Activated T-cell treated with anti-CD3 and anti-CD28 coated beads, Interleukin-2, amount 50 U/mL, for 4 hours (primary cell): ENCODE measurements around the gene CCDC85C. TPM values are rescaled to one million over a fixed set of nuclear protein-coding genes. Genes with fewer than 3 reads are reported as not detected.

Experiments used
- ATAC-seq, 2 donors: fragments of 200-7000 bp; cut with Tn5 transposase; one replicate each; pipeline ENCODE4 v1.10.0; 2021
- DNase-seq: peaks from one replicate; pipeline ENCODE4 v3.0.0-alpha.2; 2020
- H3K27me3 Mint-ChIP-seq: one replicate; pipeline ENCODE4 v1.8.0; 2021; ENCODE audit warnings: low read depth, mixed read lengths
- H3K36me3 Mint-ChIP-seq: one replicate; pipeline ENCODE4 v1.8.0; 2022; ENCODE audit warnings: mixed read lengths; ENCODE audit not compliant: insufficient read depth
- H3K4me1 Mint-ChIP-seq: one replicate; pipeline ENCODE4 v1.8.0; 2021; ENCODE audit warnings: low read depth, mixed read lengths
- H3K4me3 Mint-ChIP-seq: one replicate; pipeline ENCODE4 v1.8.0; 2021; ENCODE audit warnings: mild to moderate bottlenecking, moderate library complexity, mixed read lengths
- H3K9me3 Mint-ChIP-seq: one replicate; pipeline ENCODE4 v1.8.0; 2021; ENCODE audit warnings: mixed read lengths
- total RNA-seq, 3 donors: library from RNA; stranded (reverse); gene quantifications; one replicate each; pipeline ENCODE4 v1.2.1, GENCODE V29; 2021

CCDC85C gene
- total RNA-seq, 3 donors from 2014 or later, result 3.8 to 11.1 (median 3.8) TPM

DNA sequence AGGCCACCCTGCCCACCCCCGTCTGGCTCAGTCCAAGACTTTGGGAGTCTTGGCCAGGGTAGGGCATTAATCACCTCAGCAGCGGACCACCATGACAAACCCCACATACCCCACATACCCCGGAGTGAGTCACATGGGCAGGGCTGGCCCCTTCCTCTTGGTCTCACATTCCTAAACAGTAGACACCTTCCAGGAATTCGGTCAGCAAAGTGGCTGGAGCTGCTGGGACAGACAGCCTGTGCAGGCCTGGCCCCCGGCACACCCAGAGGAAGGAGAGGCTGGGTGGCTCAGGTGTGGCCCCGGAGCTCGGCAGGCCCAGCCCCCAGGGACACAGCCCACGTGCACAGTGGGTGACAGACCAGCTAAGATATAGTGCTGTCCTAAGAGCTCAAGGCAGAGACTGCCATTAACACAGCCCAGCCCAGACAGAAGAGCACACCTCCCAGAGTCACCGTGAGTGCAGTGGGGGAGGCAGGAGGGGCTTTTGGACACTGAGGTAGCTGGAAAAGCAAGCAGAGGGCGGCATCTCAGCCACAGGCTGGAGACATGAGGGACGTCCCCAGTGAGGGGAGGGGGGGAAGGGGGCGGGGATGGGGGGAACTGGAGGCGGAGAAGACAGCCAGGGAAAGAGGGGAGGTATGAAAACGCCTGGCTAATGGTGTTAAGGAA, 24.0 kb downstream of the CCDC85C start:
- ATAC-seq, result no peak

DNA sequence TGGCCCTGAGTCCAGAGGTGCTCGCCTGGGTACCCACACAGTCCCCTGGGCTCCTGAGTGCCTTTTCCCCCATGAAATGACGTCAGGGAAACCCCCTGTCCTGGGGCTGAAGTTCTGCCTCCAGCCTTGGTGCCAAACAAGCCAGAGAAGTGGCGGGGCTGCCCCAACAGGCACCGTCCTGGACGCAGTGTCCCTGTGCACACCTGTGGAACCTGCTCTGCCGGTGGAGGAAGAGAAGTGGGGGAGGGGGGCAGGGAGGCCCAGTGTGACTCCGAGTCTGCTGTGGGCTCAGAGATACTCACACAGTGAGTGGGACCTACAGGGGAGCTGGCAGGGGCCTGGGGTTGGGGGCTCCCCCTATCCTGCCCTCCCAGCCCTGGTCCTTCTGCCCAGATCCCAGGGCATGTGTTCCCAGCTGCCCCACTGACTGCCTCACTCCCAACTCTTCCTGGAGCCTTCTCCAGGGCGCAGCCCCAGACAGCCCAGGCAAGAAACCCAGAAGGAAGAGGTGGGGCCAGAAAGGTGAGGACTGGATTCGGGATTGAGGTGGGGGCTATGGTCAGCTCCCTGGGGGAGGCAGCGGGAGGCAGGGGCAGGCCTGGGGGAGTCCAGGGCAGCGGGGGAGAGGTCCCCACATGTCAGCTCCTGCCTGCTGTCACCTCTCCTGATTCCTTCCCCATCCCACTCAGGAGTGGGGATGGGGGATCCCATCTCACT, 24.7 kb downstream of the CCDC85C start:
- ATAC-seq (no peak), DNase-seq (no peak)
- H3K4me3 Mint-ChIP-seq, result no peak overlapping the region
- H3K36me3 Mint-ChIP-seq, result no peaks in the 10 kb centered on the region
- H3K27me3 Mint-ChIP-seq, result no peaks in the 10 kb centered on the region
- H3K9me3 Mint-ChIP-seq, result no peaks in the 10 kb centered on the region
- H3K4me1 Mint-ChIP-seq, result peaks cover 3% of the 10 kb centered on the region

More for the DNA sequence above, 24.0 kb downstream of the CCDC85C start:
- Mint-ChIP-seq H3K4me1 (peaks cover 3% of the 10 kb centered on the region), H3K36me3 (no peaks in the 10 kb centered on the region), H3K9me3 (no peaks in the 10 kb centered on the region), H3K4me3 (no peak overlapping the region), H3K27me3 (no peaks in the 10 kb centered on the region)
- no peak for DNase-seq

DNA sequence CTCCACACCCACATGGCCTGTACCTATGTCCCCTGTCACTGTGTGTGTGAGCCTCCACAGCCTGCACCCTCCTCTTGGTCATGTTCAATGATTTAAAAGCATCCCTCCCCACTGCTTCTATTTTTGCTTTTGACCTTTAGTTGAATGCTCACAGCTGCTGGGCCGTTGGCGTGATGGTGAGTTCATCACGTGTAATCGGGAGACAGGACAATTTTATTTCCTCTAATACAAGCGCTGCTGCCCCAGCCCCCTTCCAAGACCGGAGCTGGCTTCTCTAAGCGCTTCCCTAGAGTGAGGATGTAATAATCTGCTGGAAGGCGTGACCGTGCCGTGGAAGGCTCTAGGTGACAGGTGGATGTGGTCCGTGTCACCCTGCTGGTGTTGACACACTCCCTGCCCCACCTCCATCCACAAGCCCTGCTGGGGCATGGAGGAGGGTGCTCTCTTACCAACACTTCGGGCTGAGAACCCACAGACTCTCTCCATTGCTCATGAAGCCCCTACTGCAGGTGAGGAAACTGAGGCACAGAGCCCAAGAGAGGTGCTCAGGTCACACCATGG, 25.4 kb downstream of the CCDC85C start:
- Mint-ChIP-seq H3K4me3 (no peak overlapping the region), H3K27me3 (no peaks in the 10 kb centered on the region), H3K4me1 (peaks cover 3% of the 10 kb centered on the region), H3K9me3 (no peaks in the 10 kb centered on the region), H3K36me3 (no peaks in the 10 kb centered on the region)
- no peak for ATAC-seq
- DNase-seq, result no peak

DNA sequence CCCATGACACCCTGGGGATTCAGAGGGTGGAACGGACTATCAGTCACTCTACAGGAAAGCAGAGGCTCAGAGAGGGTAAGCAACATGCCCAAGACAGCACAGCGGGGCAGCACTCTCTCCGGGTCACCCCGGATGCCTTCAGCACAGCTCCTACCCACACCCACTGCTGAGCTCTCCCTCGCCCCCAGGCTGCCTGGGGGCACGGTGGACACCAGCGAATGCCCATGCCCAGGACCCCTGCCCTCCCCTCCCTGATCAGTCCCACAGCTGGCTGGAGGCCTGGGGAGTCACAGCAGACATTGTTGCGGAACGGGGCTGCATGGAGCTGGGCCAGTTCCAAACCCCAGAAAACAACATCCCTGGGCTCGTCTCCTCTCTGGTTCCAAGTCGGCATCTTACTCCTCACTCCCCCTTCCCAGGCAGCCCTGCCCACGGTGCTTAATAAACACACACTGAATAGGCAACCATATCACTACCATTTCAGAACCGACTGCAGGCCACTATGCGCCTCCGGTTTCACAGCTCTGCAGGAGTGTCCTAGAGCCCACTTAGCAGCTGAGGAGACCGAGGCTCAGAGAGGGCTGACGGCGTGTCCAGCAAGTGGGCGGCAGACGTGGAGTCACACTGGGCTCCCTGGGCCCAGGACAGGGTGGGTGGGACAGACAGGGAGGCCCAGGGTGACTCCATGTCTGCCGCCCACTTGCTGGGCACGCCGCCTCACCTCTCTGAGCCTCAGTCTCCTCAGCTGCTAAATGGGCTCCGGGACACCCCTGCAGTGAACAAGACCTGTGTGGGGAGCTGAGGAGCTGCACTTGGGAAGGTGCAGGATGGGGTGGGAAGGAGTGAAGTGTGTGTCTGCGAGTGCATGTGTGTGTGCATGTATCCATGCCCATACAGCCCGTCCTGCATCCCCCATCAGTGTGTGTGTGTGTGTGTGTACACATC, 27.0 kb downstream of the CCDC85C start:
- no peaks in the 10 kb centered on the region for H3K36me3 Mint-ChIP-seq
- no peaks in the 10 kb centered on the region for H3K9me3 Mint-ChIP-seq
- DNase-seq, result no peak
- no peak for ATAC-seq
- H3K4me1 Mint-ChIP-seq, result peaks cover 3% of the 10 kb centered on the region
- no peak overlapping the region for H3K4me3 Mint-ChIP-seq
- no peaks in the 10 kb centered on the region for H3K27me3 Mint-ChIP-seq

DNA sequence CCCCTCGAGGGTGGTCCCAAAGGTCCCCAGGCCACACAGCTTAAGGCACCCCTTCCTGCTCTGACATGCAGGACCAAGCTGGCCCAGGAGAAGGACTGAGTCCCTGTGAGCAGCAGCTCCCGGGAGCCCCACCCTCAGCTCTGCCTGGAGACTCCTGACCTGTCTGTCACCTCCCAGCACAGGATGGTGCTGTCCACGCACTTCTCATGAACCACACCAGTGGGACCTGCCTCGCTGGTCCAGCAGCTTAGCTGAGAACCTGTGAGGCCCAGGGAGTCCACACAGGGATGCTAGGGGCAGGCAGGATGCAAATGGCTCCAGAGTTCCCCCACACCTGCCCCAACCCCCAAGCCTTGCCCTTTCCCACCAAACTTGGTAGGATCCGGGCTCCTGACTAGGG, 27.7 kb downstream of the CCDC85C start:
- DNase-seq (no peak), ATAC-seq (no peak)
- Mint-ChIP-seq H3K27me3 (no peaks in the 10 kb centered on the region), H3K36me3 (no peaks in the 10 kb centered on the region), H3K4me3 (no peak overlapping the region), H3K4me1 (peaks cover 3% of the 10 kb centered on the region), H3K9me3 (no peaks in the 10 kb centered on the region)

DNA sequence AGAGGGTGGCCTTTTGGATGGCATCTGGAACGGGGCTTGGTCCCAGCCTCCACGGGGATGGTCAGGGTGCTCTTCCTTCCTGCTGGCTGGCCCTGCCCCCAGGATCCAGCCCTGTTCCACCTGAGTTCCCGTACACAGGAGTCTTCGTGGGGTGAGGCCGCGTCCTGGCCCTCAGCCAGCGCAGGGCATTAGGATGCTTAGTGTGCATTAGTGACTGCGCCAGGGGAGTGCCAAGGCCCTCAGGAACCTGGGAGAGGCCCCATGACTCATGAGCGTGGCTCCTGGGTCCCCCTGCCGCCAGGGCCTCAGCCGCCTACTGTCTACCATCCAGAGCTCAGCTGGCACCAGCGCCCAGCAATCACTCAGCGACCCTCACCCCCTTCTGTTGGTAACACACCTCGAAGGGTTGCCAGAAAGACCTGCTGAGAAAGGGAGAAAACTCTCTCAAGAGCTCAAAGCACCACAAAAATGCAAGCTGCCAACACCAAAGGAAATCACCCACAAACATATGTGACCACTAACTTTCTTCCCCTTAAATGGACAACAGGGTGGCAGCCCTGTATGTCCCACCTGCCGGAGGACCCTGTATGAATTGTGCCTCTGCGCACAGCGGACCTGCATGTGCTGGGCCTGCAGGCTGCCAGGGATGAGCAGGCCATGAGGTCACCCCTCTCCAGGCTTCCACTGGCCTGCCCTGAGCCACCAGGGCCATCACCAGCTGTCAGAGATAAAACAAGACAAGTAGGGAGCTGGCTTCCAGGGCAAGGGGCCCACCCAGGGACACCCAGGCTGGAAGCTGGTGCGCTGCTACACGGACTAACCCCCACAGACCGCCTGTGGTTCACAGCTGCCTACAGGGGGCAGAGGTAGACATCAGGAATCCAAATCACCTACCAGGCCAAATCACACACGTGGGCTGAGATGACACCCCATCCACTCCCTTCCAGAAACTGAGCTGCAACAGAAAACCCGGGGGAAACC, 28.7 kb downstream of the CCDC85C start:
- ATAC-seq, result no peak
- no peaks in the 10 kb centered on the region for H3K27me3 Mint-ChIP-seq

DNA sequence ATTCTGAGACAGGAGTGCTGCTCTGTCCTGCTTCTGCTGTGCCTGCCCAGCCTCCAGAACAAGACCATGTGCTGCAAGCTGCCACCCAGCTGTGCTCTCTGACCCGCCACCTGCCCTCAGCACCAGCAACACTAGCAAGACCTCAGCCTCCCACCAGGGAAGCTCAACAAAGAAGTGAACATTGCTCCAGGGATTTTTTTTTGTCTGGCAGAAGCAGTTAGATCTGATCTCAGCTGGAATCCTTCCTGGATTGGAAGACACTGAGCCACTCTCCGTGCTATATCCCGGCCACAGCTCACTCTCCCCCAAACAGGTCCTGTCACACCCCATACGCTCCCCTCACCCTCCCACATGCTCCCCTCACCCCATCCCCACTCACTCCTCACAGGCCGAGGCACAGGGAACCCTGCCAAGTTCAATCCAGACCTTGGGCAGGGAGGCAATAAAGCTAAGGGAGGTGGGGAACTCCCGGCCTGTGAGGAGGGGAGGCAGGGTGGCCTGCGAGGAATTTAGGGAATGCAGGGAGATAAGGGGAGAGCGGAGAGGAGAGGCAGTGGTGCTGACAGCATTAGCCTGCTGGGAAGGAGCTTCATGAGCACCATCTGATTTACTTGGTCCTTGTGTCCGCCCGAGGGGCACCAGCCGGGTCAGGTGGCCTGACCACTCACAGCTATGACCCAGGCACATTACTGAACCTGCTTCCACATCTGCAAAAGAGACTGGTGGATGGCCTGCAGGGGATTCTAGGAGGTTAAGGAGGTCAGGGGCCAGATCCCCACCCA, 29.7 kb downstream of the CCDC85C start:
- H3K36me3 Mint-ChIP-seq, result no peaks in the 10 kb centered on the region
- H3K27me3 Mint-ChIP-seq, result no peaks in the 10 kb centered on the region
- ATAC-seq (no peak), DNase-seq (no peak)
- H3K4me1 Mint-ChIP-seq, result peaks cover 3% of the 10 kb centered on the region
- H3K9me3 Mint-ChIP-seq, result no peaks in the 10 kb centered on the region
- H3K4me3 Mint-ChIP-seq, result no peak overlapping the region

More for the DNA sequence above, 28.7 kb downstream of the CCDC85C start:
- H3K4me3 Mint-ChIP-seq, result no peak overlapping the region
- H3K9me3 Mint-ChIP-seq, result no peaks in the 10 kb centered on the region
- no peak for DNase-seq
- peaks cover 3% of the 10 kb centered on the region for H3K4me1 Mint-ChIP-seq
- no peaks in the 10 kb centered on the region for H3K36me3 Mint-ChIP-seq

DNA sequence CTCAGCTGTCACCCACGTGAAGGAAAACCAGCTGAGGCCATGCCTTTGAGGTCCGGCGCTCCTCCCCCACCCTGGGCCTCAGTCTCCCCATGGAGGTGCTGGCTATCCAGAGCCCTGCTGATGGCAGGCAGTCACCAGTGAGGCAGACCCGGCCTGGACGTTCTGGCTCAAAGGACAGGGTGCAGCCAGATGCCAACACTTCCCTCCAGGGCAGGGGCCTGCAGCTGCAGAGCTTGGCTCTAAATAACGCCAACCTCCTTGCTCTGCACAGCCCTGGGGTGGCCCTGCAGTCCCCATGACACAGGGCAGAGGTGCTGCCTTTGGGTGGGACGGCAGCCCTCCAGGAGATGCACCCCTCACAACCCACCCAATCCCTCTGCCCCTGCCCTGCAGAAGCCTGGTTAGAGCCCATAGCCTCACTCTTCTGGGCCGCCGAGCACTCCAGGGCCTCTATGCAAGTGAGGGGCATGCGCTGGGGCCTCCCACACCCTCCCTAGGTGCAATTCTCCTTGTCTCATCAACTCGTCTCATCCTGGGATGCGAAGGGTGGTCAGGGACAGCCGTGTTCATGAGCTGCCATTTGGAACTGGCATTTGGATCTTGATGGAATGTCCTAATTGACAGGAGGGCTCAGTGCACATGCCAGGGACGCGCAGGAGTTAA, 30.4 kb downstream of the CCDC85C start:
- no peaks in the 10 kb centered on the region for H3K9me3 Mint-ChIP-seq
- DNase-seq (no peak), ATAC-seq (no peak)
- no peaks in the 10 kb centered on the region for H3K36me3 Mint-ChIP-seq
- H3K27me3 Mint-ChIP-seq, result no peaks in the 10 kb centered on the region
- no peak overlapping the region for H3K4me3 Mint-ChIP-seq
- H3K4me1 Mint-ChIP-seq, result peaks cover 3% of the 10 kb centered on the region

DNA sequence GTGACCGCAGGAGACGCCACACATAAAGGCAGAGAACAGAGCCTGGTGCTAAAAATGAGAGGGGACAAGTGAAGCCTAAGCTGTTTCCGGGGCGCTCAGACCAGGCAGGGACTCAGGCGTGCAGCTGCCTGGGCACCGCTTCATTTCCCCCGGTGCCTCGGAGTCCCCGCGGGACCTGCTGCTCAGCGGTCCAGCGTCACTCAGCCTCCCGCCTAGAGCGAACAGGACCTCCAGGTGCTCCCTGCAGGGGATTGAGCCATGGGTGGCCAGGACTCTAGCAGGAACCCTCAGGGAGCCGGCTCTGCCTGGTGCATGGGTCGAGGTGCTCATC, 31.0 kb downstream of the CCDC85C start:
- Mint-ChIP-seq H3K27me3 (no peaks in the 10 kb centered on the region), H3K9me3 (no peaks in the 10 kb centered on the region), H3K36me3 (no peaks in the 10 kb centered on the region), H3K4me3 (no peak overlapping the region), H3K4me1 (peaks cover 3% of the 10 kb centered on the region)
- no peak for ATAC-seq
- no peak for DNase-seq

DNA sequence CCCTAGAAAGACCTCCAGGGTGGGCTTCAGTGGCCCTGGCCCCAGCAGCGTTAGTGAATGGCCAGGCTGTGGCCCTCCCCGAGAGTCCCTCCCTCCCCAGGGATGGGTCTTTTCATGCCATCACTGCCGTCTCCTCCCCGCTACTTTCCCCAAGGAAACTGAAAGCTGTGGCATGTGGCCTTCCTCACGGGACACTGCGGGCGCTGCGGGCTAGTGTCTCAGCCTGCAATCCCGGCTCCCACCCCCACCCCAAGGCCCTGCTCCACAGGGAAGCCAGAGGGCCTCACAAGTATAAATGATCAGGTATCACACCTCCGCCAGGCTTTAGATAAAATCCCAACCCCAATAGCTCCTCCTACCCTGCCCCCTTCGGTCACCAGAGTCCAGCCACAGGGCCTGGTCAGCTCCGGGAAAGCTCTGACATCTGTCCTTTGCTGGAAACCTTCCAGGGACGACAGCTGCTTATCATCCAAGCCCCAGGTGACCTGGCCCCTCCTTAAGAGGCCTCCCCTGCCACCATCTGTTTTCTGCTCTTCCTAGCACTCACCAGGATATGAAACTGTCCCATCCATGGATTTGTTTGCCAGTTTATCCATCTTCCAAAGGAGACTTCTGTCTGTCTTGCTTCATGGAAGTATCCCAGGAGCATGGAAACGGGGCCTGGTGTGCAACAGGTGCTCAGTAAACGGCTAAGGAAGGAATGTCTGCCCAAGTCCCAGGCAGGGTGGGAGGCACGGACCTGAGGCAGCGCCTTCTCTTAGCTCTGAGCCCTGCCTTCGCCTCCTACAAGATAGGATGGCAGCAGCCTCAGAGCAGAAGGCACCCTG, 31.6 kb downstream of the CCDC85C start:
- H3K4me1 Mint-ChIP-seq, result no peaks in the 10 kb centered on the region
- H3K4me3 Mint-ChIP-seq, result no peak overlapping the region
- DNase-seq (no peak), ATAC-seq (no peak)
- no peaks in the 10 kb centered on the region for H3K36me3 Mint-ChIP-seq
- no peaks in the 10 kb centered on the region for H3K9me3 Mint-ChIP-seq
- H3K27me3 Mint-ChIP-seq, result no peaks in the 10 kb centered on the region

DNA sequence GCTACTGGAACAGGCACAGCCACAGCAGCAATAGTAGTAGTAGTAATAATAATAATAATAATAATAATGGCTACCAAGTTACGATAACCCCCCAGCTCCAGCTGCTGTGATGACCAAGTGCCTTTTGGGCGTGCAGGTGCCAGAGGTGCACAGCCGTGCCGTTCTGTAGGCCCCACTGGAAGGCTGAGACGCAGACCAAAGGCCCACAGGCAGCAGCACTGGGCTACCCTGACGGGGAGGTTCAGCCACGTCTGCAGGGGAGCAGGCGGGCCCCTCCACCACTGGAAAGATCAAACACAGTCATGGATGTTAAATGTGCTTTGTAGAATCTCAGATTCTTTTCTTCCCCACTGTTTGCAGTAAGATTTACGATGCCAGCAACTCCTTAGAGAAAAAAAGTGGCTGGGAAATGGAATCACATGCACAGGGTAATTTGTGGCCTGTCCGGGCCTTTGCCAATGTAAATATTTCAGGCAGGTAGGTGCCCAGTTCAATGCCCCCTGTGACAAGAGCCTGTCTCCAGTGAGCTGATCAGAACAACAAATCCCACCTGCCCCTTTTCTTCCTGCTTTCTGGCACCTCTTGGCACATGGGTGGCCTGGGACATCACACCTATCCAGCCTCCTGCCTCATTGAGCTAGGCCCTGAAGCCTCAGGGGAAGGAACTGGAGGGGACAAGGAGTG, 32.6 kb downstream of the CCDC85C start:
- no peak overlapping the region for H3K4me3 Mint-ChIP-seq
- no peaks in the 10 kb centered on the region for H3K27me3 Mint-ChIP-seq
- H3K36me3 Mint-ChIP-seq, result no peaks in the 10 kb centered on the region
- no peaks in the 10 kb centered on the region for H3K4me1 Mint-ChIP-seq
- ATAC-seq, result no peak
- no peak for DNase-seq
- H3K9me3 Mint-ChIP-seq, result no peaks in the 10 kb centered on the region
